ENCODE results near the gene SMURF1. TPM values are rescaled to one million over a fixed set of nuclear protein-coding genes. Genes with fewer than 3 reads are reported as not detected.

Gene SMURF1
- total RNA-seq, 1 donor from 2014 or later: 30.2 TPM

GRCh38 chr7:99030951-99031350 lies 113.0 kb downstream of the SMURF1 start:
- H3K4me1 Mint-ChIP-seq (ENCODE audit: low read depth): peaks cover 41% of the 10 kb centered on the region
- no peak for TF ChIP-seq CTCF (IDR thresholded peaks at IDR 0.05)
- no peaks in the 10 kb centered on the region for H3K27me3 Mint-ChIP-seq (ENCODE audit: low read depth)
- H3K36me3 Mint-ChIP-seq (ENCODE audit: low read depth): peaks cover 52% of the 10 kb centered on the region
- peak overlapping the region; percentile 13 for H3K4me3 Mint-ChIP-seq (ENCODE audit: unreplicated experiment)
- H3K27ac Mint-ChIP-seq (ENCODE audit: unreplicated experiment): peak overlapping the region; percentile 83
- H3K9me3 Mint-ChIP-seq (ENCODE audit: low read depth): no peaks in the 10 kb centered on the region
- no peak for DNase-seq (ENCODE audit: low spot score)

GRCh38 chr7:99030457-99030856 lies 113.5 kb downstream of the SMURF1 start:
- Mint-ChIP-seq H3K4me3 (ENCODE audit: unreplicated experiment) (no peak overlapping the region), H3K27ac (ENCODE audit: unreplicated experiment) (peak overlapping the region; percentile 83), H3K27me3 (ENCODE audit: low read depth) (no peaks in the 10 kb centered on the region), H3K4me1 (ENCODE audit: low read depth) (peaks cover 46% of the 10 kb centered on the region), H3K36me3 (ENCODE audit: low read depth) (peaks cover 47% of the 10 kb centered on the region), H3K9me3 (ENCODE audit: low read depth) (no peaks in the 10 kb centered on the region)
- no peak for DNase-seq (ENCODE audit: low spot score)
- TF ChIP-seq CTCF (IDR thresholded peaks at IDR 0.05): no peak

GRCh38 chr7:99029466-99030435 lies 114.2 kb downstream of the SMURF1 start:
- no peaks in the 10 kb centered on the region for H3K27me3 Mint-ChIP-seq (ENCODE audit: low read depth)
- TF ChIP-seq CTCF (IDR thresholded peaks at IDR 0.05): no peak
- peak overlapping the region; percentile 83 for H3K27ac Mint-ChIP-seq (ENCODE audit: unreplicated experiment)
- H3K9me3 Mint-ChIP-seq (ENCODE audit: low read depth): peaks cover under 1% of the 10 kb centered on the region
- no peak overlapping the region for H3K4me3 Mint-ChIP-seq (ENCODE audit: unreplicated experiment)
- H3K4me1 Mint-ChIP-seq (ENCODE audit: low read depth): peaks cover 50% of the 10 kb centered on the region
- DNase-seq (ENCODE audit: low spot score): no peak
- H3K36me3 Mint-ChIP-seq (ENCODE audit: low read depth): peaks cover 42% of the 10 kb centered on the region

GRCh38 chr7:99028261-99028973 lies 115.5 kb downstream of the SMURF1 start:
- DNase-seq (ENCODE audit: low spot score): no peak
- H3K27ac Mint-ChIP-seq (ENCODE audit: unreplicated experiment): peak overlapping the region; percentile 71
- TF ChIP-seq CTCF (IDR thresholded peaks at IDR 0.05): no peak
- H3K4me3 Mint-ChIP-seq (ENCODE audit: unreplicated experiment): no peak overlapping the region
- H3K4me1 Mint-ChIP-seq (ENCODE audit: low read depth): peaks cover 61% of the 10 kb centered on the region
- H3K9me3 Mint-ChIP-seq (ENCODE audit: low read depth): peaks cover 6% of the 10 kb centered on the region
- H3K27me3 Mint-ChIP-seq (ENCODE audit: low read depth): no peaks in the 10 kb centered on the region
- peaks cover 39% of the 10 kb centered on the region for H3K36me3 Mint-ChIP-seq (ENCODE audit: low read depth)

GRCh38 chr7:99027841-99028240 lies 116.1 kb downstream of the SMURF1 start:
- H3K27ac Mint-ChIP-seq (ENCODE audit: unreplicated experiment): peak overlapping the region; percentile 71
- peaks cover 37% of the 10 kb centered on the region for H3K36me3 Mint-ChIP-seq (ENCODE audit: low read depth)
- DNase-seq (ENCODE audit: low spot score): no peak
- H3K4me1 Mint-ChIP-seq (ENCODE audit: low read depth): peaks cover 66% of the 10 kb centered on the region
- peaks cover 6% of the 10 kb centered on the region for H3K9me3 Mint-ChIP-seq (ENCODE audit: low read depth)
- no peaks in the 10 kb centered on the region for H3K27me3 Mint-ChIP-seq (ENCODE audit: low read depth)
- H3K4me3 Mint-ChIP-seq (ENCODE audit: unreplicated experiment): no peak overlapping the region
- TF ChIP-seq CTCF (IDR thresholded peaks at IDR 0.05): no peak

All from chondrocyte (in vitro differentiated cells).